Hepatocyte (in vitro differentiated cells): Measurements from ENCODE around the gene PHACTR1. TPM values are rescaled to one million over a fixed set of nuclear protein-coding genes. Genes with fewer than 3 reads are reported as not detected.

Experiments
- DNase-seq: peaks from one replicate; pipeline ENCODE4 v3.0.0-alpha.2; 2016; ENCODE audit warnings: low spot score
- H2AFZ ChIP-seq: fragments of 200-600 bp; sonication (generic); 2 replicates; pipeline ENCODE4 v1.6.0; 2016; ENCODE audit warnings: antibody characterized with exemption, mild to moderate bottlenecking
- H3K27ac ChIP-seq: fragments of 200-600 bp; sonication (generic); 2 replicates; pipeline ENCODE4 v1.5.1; 2016; ENCODE audit warnings: mild to moderate bottlenecking
- H3K27me3 ChIP-seq: fragments of 200-600 bp; sonication (generic); 2 replicates; pipeline ENCODE4 v1.6.1; 2016
- H3K36me3 ChIP-seq: fragments of 200-600 bp; sonication (generic); replicated peaks from 2 replicates; pipeline ENCODE4 v1.5.1; 2016; ENCODE audit warnings: low read depth; ENCODE audit not compliant: insufficient read depth
- H3K4me1 ChIP-seq: fragments of 200-600 bp; sonication (generic); 2 replicates; pipeline ENCODE4 v1.5.1; 2016; ENCODE audit warnings: mild to moderate bottlenecking, moderate library complexity; ENCODE audit not compliant: insufficient read depth
- H3K4me2 ChIP-seq: fragments of 200-600 bp; sonication (generic); 2 replicates; pipeline ENCODE4 v1.6.0; 2016
- H3K4me3 ChIP-seq: fragments of 200-600 bp; sonication (generic); 2 replicates; pipeline ENCODE4 v1.5.1; 2016; ENCODE audit warnings: mild to moderate bottlenecking
- H3K79me2 ChIP-seq: fragments of 200-600 bp; sonication (generic); 2 replicates; pipeline ENCODE4 v1.6.0; 2017; ENCODE audit warnings: mild to moderate bottlenecking
- H3K9me2 ChIP-seq: fragments of 200-600 bp; sonication (generic); replicated peaks from 2 replicates; pipeline ENCODE4 v1.6.0; 2017; ENCODE audit warnings: mild to moderate bottlenecking; ENCODE audit not compliant: insufficient read depth
- H3K9me3 ChIP-seq: fragments of 200-600 bp; sonication (generic); 2 replicates; pipeline ENCODE4 v1.5.1; 2016; ENCODE audit warnings: low read depth, mild to moderate bottlenecking
- H4K20me1 ChIP-seq: fragments of 200-600 bp; sonication (generic); 2 replicates; pipeline ENCODE4 v1.6.0; 2016; ENCODE audit warnings: mild to moderate bottlenecking; ENCODE audit not compliant: insufficient read depth, poor library complexity, severe bottlenecking
- CTCF ChIP-seq: fragments of 200-600 bp; sonication (generic); IDR thresholded peaks from 2 replicates; pipeline ENCODE4 v1.5.1; 2016; ENCODE audit warnings: antibody characterized with exemption, mild to moderate bottlenecking; ENCODE audit not compliant: poor library complexity
- EZH2 ChIP-seq: fragments of 200-600 bp; sonication (generic); IDR thresholded peaks from 2 replicates; pipeline ENCODE4 v1.6.1; 2016; ENCODE audit warnings: antibody characterized with exemption, mild to moderate bottlenecking, borderline replicate concordance
- EZH2phosphoT487 ChIP-seq: fragments of 200-600 bp; sonication (generic); IDR thresholded peaks from one replicate; pipeline ENCODE4 v1.6.1; 2018; ENCODE audit warnings: antibody characterized with exemption, mild to moderate bottlenecking, low read depth, moderate library complexity; ENCODE audit not compliant: unreplicated experiment, severe bottlenecking
- WGBS: methylation state at CpG from one replicate; pipeline ENCODE4 v1.1.6; 2016; ENCODE audit warnings: low lambda C conversion rate; ENCODE audit errors: missing lambda C conversion rate; 5-methylcytosine and 5-hydroxymethylcytosine counted together
- polyA plus RNA-seq: library from polyadenylated mRNA; unstranded; fragments of >200 nt; fragmentation: Nextera tagmentation; extraction: Ambion mirVana; gene quantifications from 2 replicates; pipeline ENCODE4 v1.2.1, GENCODE V29; 2016
- total RNA-seq: library from RNA; depleted of rRNA; stranded (reverse); fragments of >200 nt; gene quantifications from 2 replicates; pipeline ENCODE4 v1.2.3, GENCODE V29; 2014

PHACTR1 gene
- total and polyA plus RNA-seq, 2 experiments from 2014 or later: 3.0 to 4.3 TPM

- 96% methylated on average over 2 of the region's 2 CpGs for WGBS
- Histone ChIP-seq H3K9me2 (no peaks in the 10 kb centered on the region), H4K20me1 (no peaks in the 10 kb centered on the region), H3K27me3 (no peaks in the 10 kb centered on the region), H3K4me3 (no peak overlapping the region), H3K4me1 (no peaks in the 10 kb centered on the region), H2AFZ (no peak overlapping the region), H3K9me3 (no peaks in the 10 kb centered on the region), H3K79me2 (no peaks in the 10 kb centered on the region), H3K4me2 (no peak overlapping the region), H3K27ac (no peak overlapping the region), H3K36me3 (no peaks in the 10 kb centered on the region)
- DNase-seq: no peak
- TF ChIP-seq EZH2phosphoT487 (no peak), EZH2 (no peak), CTCF (no peak)
Measured at GRCh38 chr6:12929678-12930077, 213.1 kb downstream of the PHACTR1 start.

- 90% methylated on average over 4 of the region's 4 CpGs for WGBS
- Histone ChIP-seq H3K4me1 (no peaks in the 10 kb centered on the region), H3K4me3 (no peak overlapping the region), H3K36me3 (no peaks in the 10 kb centered on the region), H3K4me2 (no peak overlapping the region), H3K9me3 (no peaks in the 10 kb centered on the region), H3K9me2 (no peaks in the 10 kb centered on the region), H4K20me1 (no peaks in the 10 kb centered on the region), H2AFZ (no peak overlapping the region), H3K27me3 (no peaks in the 10 kb centered on the region), H3K79me2 (no peaks in the 10 kb centered on the region), H3K27ac (no peak overlapping the region)
- DNase-seq: no peak
- TF ChIP-seq EZH2 (no peak), EZH2phosphoT487 (no peak), CTCF (no peak)
Measured at GRCh38 chr6:12931639-12932038, 215.1 kb downstream of the PHACTR1 start.

- no peak for DNase-seq
- Histone ChIP-seq H3K4me1 (no peaks in the 10 kb centered on the region), H3K27ac (no peak overlapping the region), H3K79me2 (no peaks in the 10 kb centered on the region), H2AFZ (no peak overlapping the region), H3K36me3 (no peaks in the 10 kb centered on the region), H3K9me2 (no peaks in the 10 kb centered on the region), H4K20me1 (no peaks in the 10 kb centered on the region), H3K4me2 (no peak overlapping the region), H3K27me3 (no peaks in the 10 kb centered on the region), H3K9me3 (no peaks in the 10 kb centered on the region), H3K4me3 (no peak overlapping the region)
- 80% methylated on average over 2 of the region's 2 CpGs for WGBS
- TF ChIP-seq EZH2: no peak
- no peak for TF ChIP-seq CTCF
- TF ChIP-seq EZH2phosphoT487: no peak
Measured at GRCh38 chr6:12935637-12936036, 219.1 kb downstream of the PHACTR1 start.

GRCh38 chr6:12937971-12938370 lies 221.4 kb downstream of the PHACTR1 start:
- H2AFZ ChIP-seq: no peak overlapping the region
- TF ChIP-seq CTCF: no peak
- no peak for TF ChIP-seq EZH2
- no peak for TF ChIP-seq EZH2phosphoT487
- no peaks in the 10 kb centered on the region for H3K9me2 ChIP-seq
- H3K36me3 ChIP-seq: no peaks in the 10 kb centered on the region
- no peaks in the 10 kb centered on the region for H3K27me3 ChIP-seq
- WGBS: 88% methylated on average over 4 of the region's 4 CpGs
- H4K20me1 ChIP-seq: no peaks in the 10 kb centered on the region
- no peak overlapping the region for H3K4me3 ChIP-seq
- no peak overlapping the region for H3K4me2 ChIP-seq
- H3K4me1 ChIP-seq: no peaks in the 10 kb centered on the region
- H3K79me2 ChIP-seq: no peaks in the 10 kb centered on the region
- no peaks in the 10 kb centered on the region for H3K9me3 ChIP-seq
- H3K27ac ChIP-seq: no peak overlapping the region
- no peak for DNase-seq
